HG02943 (cell line): ENCODE results near the gene EPC1.
"Not testable (repeated sequence)": the region's sequence is repeated elsewhere in the genome, so short reads cannot be mapped to it uniquely, and the experiment has no call there.

Source experiments
- ATAC-seq: cut with Tn5 transposase; IDR thresholded peaks from one replicate; pipeline ENCODE4 v1.9.1; 2021; ENCODE audit warnings: mild to moderate bottlenecking, low read depth, moderate library complexity; ENCODE audit not compliant: unreplicated experiment

The EPC1 gene

GRCh38 chr10:32244011-32244410, 102.9 kb downstream of the EPC1 start:
- ATAC-seq = no peak

- ATAC-seq = no peak
Measured at GRCh38 chr10:32241946-32242345, 105.0 kb downstream of the EPC1 start.

GRCh38 chr10:32240471-32240870, 106.5 kb downstream of the EPC1 start:
- no peak for ATAC-seq

- no peak for ATAC-seq
Measured at GRCh38 chr10:32239769-32240168, 107.2 kb downstream of the EPC1 start.

- no peak for ATAC-seq
Measured at GRCh38 chr10:32237644-32238345, 109.2 kb downstream of the EPC1 start.

- no peak for ATAC-seq
Measured at GRCh38 chr10:32234471-32234870, 112.5 kb downstream of the EPC1 start.

GRCh38 chr10:32233375-32233774, 113.6 kb downstream of the EPC1 start:
- not testable (repeated sequence) for ATAC-seq

- no peak for ATAC-seq
Measured at GRCh38 chr10:32232378-32232777, 114.6 kb downstream of the EPC1 start.

- not testable (repeated sequence) for ATAC-seq
Measured at GRCh38 chr10:32229788-32230187, 117.2 kb downstream of the EPC1 start.

- ATAC-seq = no peak
Measured at GRCh38 chr10:32229170-32229569, 117.8 kb downstream of the EPC1 start.

- no peak for ATAC-seq
Measured at GRCh38 chr10:32227802-32228201, 119.2 kb downstream of the EPC1 start.

GRCh38 chr10:32226624-32227023, 120.3 kb downstream of the EPC1 start:
- no peak for ATAC-seq

- no peak for ATAC-seq
Measured at GRCh38 chr10:32225976-32226375, 121.0 kb downstream of the EPC1 start.

GRCh38 chr10:32222376-32222775, 124.6 kb downstream of the EPC1 start:
- ATAC-seq = not testable (repeated sequence)

- not testable (repeated sequence) for ATAC-seq
Measured at GRCh38 chr10:32219156-32219555, 127.8 kb downstream of the EPC1 start.

- ATAC-seq = not testable (repeated sequence)
Measured at GRCh38 chr10:32218206-32219044, 128.5 kb downstream of the EPC1 start.
